Measurements from ENCODE around the gene EHD1.
A peak's percentile ranks its signal among the peaks of the same experiment; 100 is the strongest.
"Not testable (repeated sequence)": the region's sequence is repeated elsewhere in the genome, so short reads cannot be mapped to it uniquely, and the experiment has no call there.

Gene EHD1

DNA sequence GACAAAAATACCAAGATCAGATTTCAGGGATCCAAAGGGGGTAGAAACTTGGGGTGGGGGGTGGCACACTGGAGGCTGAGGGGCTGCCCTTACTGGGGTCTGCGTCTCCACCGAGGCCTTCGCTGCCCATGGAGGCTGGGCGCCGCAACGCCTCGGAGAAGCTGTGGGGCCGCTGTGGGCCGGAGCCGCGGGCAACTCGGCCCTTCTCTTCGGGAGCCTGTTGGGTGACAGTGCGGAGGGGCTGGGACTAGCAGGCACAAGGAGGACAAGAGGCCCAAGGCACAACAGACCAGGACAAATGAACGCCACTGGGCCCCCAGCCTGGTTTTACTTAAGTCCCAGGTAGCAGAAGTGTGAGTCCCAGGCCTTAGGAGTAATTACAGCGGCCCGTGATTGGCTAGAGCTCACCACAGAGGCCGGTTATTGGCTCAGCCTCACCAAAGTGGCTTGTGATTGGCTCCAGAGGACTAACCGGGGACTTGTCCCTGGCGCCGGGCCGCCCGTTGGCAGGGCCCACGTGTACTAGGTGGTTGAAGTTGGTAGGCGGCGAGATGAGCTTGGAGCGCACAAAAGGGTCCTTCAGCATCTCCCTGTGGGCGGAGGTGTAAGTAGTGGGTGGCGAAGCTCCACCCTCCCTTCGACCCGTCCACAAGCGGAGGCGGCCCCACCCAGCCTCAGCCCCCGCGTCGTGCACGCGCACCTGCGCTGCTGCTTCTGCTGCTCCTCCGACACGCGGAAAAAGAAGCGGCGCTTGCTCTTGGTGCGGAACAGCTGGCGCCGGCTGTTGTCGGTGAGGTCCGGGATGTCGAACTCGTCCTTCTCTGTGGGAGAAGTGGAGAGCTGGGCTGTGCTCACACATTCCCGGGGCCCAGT is 51.6 kb downstream of the EHD1 start:
- no peak for DNase-seq (ENCODE audit: low spot score)

DNA sequence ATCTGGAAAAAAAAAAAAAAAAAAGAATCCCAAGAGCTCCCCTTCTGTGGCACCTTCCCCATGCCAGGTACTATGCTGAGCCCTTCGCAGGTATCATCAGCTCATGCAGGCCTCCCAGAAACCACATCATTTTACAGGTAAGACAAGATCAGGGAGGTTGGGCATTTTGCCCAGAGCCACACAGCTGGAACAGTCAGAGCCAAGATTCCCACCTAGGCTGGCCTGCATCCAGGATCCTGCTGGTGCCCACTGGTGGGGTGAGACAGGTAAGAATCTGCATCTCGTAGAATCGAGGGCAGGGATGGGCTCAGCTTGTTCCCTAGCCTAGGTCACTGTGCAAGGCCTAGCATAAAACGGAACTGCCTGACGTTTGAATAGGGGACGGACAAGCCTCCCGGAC is 52.4 kb downstream of the EHD1 start:
- no peak for DNase-seq (ENCODE audit: low spot score)

DNA sequence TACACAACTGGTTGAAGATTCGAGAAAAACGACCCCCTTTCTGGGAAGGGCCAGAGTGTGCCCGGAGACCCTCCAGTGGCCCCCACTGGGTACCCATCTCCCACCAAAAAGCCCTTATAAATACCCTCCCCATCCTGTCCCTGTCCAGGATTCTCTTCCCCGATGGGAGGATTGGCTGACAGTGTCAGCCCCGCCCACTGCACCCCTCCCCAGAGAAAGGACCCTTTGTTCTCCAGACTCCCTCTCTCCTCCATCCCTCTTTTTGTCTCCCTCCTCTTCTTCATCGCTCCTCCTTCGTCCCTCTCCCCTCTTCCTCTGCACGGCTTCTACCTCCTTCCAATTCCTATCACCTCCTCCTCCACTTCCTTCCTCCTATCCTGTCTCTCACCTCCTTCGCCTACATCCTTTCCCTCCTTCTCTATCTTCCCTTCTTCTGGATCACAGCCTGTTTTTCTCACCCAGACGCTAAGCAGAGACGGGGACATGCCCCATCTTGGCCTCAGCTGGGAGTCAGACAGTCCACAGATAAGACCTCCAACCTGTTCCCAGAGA is 54.8 kb downstream of the EHD1 start:
- DNase-seq (ENCODE audit: low spot score) = no peak

GRCh38 chr11:64817476-64817875 is 60.9 kb downstream of the EHD1 start:
- no peak for DNase-seq (ENCODE audit: low spot score)

- DNase-seq (ENCODE audit: low spot score) = not testable (repeated sequence)
Observed at GRCh38 chr11:64815433-64815832, 63.0 kb downstream of the EHD1 start.

- no peak for DNase-seq (ENCODE audit: low spot score)
Observed at GRCh38 chr11:64814712-64815187, 63.7 kb downstream of the EHD1 start.

GRCh38 chr11:64813826-64814225 is 64.6 kb downstream of the EHD1 start:
- DNase-seq (ENCODE audit: low spot score) = no peak

DNA sequence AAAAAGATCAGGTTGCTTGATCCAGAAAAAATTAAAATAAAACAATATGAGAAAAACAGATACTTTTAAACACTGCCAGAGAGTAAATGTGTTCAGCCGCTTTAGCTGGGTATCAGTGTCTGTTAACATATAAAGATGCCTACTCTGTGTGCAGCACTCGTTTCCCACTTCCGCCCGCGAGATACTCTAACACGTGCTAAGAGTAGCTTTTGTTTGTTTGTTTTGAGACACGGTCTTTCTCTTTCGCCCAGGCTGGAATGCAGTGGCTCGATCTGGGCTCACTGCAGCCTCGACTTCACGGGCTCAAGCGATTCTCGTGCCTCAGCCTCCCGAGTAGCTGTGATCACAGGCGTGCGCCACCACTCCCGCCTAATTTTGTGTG is 67.5 kb downstream of the EHD1 start:
- DNase-seq (ENCODE audit: low spot score) = no peak

DNA sequence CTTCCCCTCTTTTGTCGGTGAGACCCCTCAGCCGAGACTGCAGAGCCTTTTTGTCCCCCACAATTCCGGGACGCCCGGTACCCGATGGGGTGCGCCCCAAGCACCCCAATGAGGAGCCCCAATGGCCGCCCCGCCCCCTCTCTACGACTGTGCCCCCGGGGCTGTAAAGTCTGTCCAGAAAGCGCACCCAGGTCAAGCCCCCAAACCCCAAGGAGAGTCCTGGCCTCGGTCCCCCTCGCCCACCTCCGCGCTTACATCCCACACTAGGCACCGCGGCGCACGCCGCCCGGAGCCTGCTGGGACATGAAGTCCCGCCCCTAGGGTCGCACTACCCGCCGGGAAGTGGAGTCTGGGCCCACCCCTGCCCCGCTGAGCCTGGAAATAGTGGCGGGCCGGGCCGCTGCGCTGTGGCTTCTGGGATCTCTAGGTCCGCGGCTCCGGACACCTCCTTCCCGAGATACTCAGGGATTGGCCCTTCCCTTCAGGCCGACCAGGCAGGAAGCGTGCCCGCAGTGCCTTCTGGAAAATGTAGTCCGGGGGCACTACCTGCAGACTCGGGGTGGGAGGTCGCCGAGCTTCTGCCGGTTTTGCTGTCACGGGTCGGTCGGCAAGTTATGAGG is 68.0 kb downstream of the EHD1 start, which contains the start of gene MEN1:
Gene MEN1 (minus strand): TSS at position 281 of the 620 bp plus-strand sequence. CDS start 442 bp downstream, outside the sequence.
- peak; percentile 99 for DNase-seq (ENCODE audit: low spot score)

GRCh38 chr11:64809781-64810241 is 68.6 kb downstream of the EHD1 start:
- peak; percentile 40 for DNase-seq (ENCODE audit: low spot score)

DNA sequence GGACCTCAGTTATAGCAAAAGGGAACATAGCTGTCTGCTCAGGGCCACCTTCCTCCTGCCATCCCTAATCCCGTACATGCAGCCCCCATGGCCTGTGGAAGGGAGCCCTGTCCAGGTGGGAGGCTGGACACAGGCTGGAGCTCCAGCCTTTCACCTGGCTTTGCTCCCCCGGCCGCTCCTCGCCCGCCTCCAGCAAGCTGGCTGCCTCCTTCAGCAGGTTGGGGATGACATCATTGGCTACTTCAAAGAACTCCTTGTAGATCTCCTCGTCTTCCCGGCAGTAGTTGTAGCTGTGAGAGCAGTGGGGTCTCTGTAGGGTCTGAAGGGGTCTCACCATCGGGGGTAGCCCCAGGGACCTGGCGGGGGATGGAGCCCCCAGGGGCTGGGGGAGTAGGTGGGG is 72.9 kb downstream of the EHD1 start:
- no peak for DNase-seq (ENCODE audit: low spot score)

DNA sequence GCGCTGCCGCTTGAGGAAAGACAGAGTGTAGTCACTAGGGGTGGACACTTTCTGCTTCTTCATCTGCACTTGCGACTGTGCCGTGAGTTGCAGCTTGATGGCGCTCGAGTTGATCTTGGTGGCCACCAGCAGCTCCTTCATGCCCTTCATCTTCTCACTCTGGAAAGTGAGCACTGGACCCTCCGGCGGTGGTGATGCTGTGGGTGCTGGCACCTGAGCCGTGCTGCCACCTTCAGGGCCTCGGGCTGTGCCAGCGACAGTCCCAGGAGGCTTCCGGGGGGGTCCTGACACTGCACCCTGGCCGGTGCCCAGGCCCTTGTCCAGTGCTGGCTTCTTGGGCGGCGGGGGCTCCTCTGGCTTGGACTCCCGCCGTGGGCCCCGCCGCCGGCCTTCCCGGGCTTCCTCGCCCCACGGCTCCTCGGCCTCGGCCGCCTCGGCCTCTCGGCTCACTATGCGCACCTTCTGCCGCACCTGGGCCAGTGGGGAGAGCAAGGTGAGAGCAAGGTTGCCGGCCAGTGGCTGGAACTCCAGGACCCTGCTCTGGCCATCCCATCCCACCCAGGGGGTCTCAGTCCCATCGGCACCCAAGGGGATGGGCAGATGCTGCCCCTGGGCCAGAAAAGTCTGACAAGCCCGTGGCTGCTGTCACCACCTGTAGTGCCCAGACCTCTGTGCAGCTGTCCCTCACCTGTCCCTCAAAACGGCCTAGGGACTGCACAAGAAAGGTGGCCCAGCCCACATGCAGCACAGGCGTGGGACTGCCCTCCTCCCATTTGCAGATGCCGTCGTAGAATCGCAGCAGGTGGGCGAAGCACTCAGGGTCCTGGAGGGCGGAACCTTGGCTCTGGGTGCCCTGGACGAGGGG is 73.8 kb downstream of the EHD1 start:
- no peak for DNase-seq (ENCODE audit: low spot score)

DNA sequence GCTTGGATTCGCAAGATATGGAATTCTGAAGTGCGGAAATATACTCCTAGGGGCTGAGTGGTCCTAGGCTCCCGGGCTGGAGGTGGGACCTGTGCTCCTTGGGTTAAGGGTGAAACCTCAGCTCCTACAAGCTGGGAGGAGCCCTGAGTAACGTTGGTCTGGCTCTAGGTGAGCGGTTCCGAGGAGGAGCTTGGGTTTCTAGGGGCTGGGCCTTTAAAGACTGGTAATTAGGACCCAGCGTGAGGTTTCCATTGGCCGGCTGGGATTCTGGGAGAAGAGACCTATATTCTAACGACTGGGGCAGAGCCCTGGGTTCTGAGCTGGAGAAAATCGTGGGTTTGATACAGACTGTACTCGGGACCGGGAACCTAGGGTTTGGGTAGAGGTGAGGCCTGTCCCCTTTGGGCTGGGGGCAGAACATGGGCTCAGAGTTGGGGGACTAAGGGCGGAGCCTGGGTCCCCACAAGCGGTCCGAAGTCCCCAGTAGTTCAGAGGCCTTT is 74.5 kb downstream of the EHD1 start:
- no peak for DNase-seq (ENCODE audit: low spot score)

DNA sequence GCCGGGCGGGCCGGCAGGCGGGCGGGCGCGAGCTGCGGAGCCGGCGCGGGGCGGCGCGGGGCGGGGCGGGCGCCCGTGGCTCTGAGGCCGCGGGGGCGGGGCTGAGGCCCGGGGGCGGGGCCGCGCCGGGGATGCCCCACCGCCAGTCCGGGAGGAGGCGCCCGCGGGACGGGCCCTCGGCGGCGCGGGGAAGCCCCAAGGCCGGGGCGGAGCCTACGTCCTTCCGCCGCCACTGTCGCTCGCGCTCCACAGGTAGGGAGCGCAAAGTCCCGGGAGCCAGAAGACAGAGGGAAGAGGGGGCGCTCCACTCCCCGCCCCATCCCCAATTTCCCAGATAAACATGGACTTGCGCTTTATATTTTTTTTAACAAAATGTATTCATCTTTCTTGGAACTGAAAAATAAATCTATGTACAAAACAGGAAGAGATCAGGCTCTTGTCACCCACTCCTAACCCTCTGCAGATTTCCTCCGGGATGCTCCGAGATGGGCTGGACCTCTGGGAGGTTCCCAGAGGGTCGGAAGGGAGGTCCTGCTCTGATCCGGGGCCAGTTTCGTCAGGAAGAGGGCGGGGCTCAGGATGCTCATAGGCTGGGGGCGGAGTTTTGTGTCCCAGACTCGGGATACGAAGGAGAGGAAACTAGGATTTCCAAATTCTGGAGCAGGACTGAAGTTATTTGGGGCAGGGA is 75.1 kb downstream of the EHD1 start, which contains the start of gene MAP4K2:
Gene MAP4K2 (minus strand): TSS at position 57 of the 688 bp plus-strand sequence. CDS start 65 bp downstream, outside the sequence.
- DNase-seq (ENCODE audit: low spot score) = peak; percentile 95

- DNase-seq (ENCODE audit: low spot score) = no peak
Observed at GRCh38 chr11:64802370-64803157, 75.9 kb downstream of the EHD1 start.
